Ishikawa (cell line): ENCODE data around the gene TPO.

Source experiments
- EP300 ChIP-seq: IDR thresholded peaks from 2 replicates; pipeline ENCODE4 v1.6.1; 2012; ENCODE audit warnings: borderline replicate concordance
- RAD21 ChIP-seq: IDR thresholded peaks from 2 replicates; pipeline ENCODE4 v1.6.1; 2012; ENCODE audit warnings: low read depth
- YY1 ChIP-seq: IDR thresholded peaks from 2 replicates; pipeline ENCODE4 v1.6.1; 2012; ENCODE audit warnings: low read depth
- TF ChIP-seq, protein P1 (sequence below): IDR thresholded peaks from 2 replicates; pipeline ENCODE4 v1.6.1; 2012

DNA sequence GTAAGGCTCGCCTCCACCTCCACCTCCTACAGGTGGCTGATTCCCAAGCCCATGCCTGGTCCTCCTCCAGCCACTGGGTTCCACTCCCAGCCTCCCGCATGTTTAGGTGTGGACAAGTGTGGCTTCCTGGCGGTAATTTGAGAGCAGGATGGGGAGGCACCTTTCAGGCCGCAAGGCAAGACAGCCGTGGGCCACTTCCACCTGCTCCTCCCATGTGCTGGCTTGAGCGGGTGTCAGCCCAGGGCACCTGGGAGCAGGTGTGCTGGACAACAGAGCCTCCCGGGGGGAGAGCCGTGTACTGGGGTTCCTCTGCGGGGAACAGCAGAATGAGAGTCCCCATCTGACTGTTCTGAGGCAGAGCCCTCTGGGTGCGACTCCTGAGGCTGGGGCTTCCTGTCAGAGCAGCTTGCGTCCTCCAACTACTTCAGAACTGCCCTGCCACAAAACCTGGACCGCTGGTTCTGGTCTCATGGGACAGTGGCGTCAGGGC, 83.9 kb downstream of the TPO start:
- TF ChIP-seq, protein P1, sequence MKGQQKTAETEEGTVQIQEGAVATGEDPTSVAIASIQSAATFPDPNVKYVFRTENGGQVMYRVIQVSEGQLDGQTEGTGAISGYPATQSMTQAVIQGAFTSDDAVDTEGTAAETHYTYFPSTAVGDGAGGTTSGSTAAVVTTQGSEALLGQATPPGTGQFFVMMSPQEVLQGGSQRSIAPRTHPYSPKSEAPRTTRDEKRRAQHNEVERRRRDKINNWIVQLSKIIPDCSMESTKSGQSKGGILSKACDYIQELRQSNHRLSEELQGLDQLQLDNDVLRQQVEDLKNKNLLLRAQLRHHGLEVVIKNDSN, result no peak
- TF ChIP-seq EP300 (no peak), YY1 (no peak), RAD21 (no peak)
